Measurements from ENCODE around the gene DCAF8L1. TPM values are rescaled to one million over a fixed set of nuclear protein-coding genes. Genes with fewer than 3 reads are reported as not detected.

The DCAF8L1 gene
- total and polyA plus RNA-seq, 10 of the 15 experiments (the other 5 are each of a cell fraction or from before 2014, with no cell fraction given) = 0.11 TPM; not detected in 9

- TF ChIP-seq SKIL (IDR thresholded peaks at IDR 0.05; ENCODE audit: low read depth, poor library complexity, severe bottlenecking) (no peak), NR2C1 (IDR thresholded peaks at IDR 0.05) (no peak), HCFC1 (IDR thresholded peaks at IDR 0.05; ENCODE audit: low read length) (no peak), NR2F1 (conservative IDR thresholded peaks at IDR 0.05) (no peak), TARDBP (IDR thresholded peaks at IDR 0.05; ENCODE audit: borderline replicate concordance) (no peak), MLLT1 (IDR thresholded peaks at IDR 0.05) (no peak)
Observed at GRCh38 chrX:28016823-28017222, 35.6 kb upstream of the DCAF8L1 start (continued).

GRCh38 chrX:28015993-28016392 is 34.7 kb upstream of the DCAF8L1 start:
- intact Hi-C loops (cut with micrococcal nuclease; ENCODE audit: unreplicated experiment) (no loop called here), in situ Hi-C loops (cut with MboI) (no loop called here)
- H3K4me1 ChIP-seq (ENCODE audit: control insufficient read depth, insufficient read depth, low read length) = no peaks in the 10 kb centered on the region
- ChIA-PET SMC1A (ENCODE audit: uncharacterized antibody, unreplicated experiment) (interaction anchor here (1.4 to 1.9 kb wide), 2 partner anchors 10 to 11 kb away, joined by 5 to 6 read pairs; no protein-coding TSS in a partner anchor), CTCF (no interaction called here), RAD21 (ENCODE audit: unreplicated experiment) (no interaction called here), POLR2A (no interaction called here)
- FAIRE-seq (no peak), DNase-seq (ENCODE audit: low read depth, low spot score) (no peak), ATAC-seq (no peak)
- no peaks in the 10 kb centered on the region for H3K79me2 ChIP-seq (ENCODE audit: control insufficient read depth, insufficient read depth, low read length)
- no peaks in the 10 kb centered on the region for H4K20me1 ChIP-seq (ENCODE audit: control insufficient read depth, insufficient read depth)
- WGBS (ENCODE audit: insufficient coverage, insufficient replicate concordance, low lambda C conversion rate, missing lambda C conversion rate) = 34% methylated on average over 6 of the region's 6 CpGs
- no peaks in the 10 kb centered on the region for H3K27me3 ChIP-seq (replicated peaks in 1 of 2; ENCODE audit: control insufficient read depth in 2 of 2, insufficient read depth in 2 of 2, low read length in 1 of 2)
- TF ChIP-seq ELK1 (IDR thresholded peaks at IDR 0.05; ENCODE audit: low read depth, low read length) = no peak
- TF ChIP-seq, protein P1, sequence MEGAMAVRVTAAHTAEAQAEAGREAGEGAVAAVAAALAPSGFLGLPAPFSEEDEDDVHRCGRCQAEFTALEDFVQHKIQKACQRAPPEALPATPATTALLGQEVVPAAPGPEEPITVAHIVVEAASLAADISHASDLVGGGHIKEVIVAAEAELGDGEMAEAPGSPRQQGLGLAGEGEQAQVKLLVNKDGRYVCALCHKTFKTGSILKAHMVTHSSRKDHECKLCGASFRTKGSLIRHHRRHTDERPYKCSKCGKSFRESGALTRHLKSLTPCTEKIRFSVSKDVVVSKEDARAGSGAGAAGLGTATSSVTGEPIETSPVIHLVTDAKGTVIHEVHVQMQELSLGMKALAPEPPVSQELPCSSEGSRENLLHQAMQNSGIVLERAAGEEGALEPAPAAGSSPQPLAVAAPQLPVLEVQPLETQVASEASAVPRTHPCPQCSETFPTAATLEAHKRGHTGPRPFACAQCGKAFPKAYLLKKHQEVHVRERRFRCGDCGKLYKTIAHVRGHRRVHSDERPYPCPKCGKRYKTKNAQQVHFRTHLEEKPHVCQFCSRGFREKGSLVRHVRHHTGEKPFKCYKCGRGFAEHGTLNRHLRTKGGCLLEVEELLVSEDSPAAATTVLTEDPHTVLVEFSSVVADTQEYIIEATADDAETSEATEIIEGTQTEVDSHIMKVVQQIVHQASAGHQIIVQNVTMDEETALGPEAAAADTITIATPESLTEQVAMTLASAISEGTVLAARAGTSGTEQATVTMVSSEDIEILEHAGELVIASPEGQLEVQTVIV (IDR thresholded peaks at IDR 0.05; ENCODE audit: borderline replicate concordance, partially characterized antibody) = no peak
- BruUV-seq (replicated peaks) = no TSS peak
- no peak overlapping the region for H3K9ac ChIP-seq (ENCODE audit: control insufficient read depth, insufficient read depth, low read length)
- H2AFZ ChIP-seq (ENCODE audit: control insufficient read depth, low read depth, low read length) = no peak overlapping the region
- H3K36me3 ChIP-seq (ENCODE audit: control insufficient read depth in 2 of 2, insufficient read depth in 2 of 2, low read length in 1 of 2) = no peaks in the 10 kb centered on the region
- H3K9me3 ChIP-seq (replicated peaks; ENCODE audit: control insufficient read depth, insufficient read depth, low read length) = no peaks in the 10 kb centered on the region
- no peak overlapping the region for H3K4me2 ChIP-seq (ENCODE audit: control insufficient read depth, insufficient read depth)
- no peak overlapping the region for H3K4me3 ChIP-seq
- H3K27ac ChIP-seq (ENCODE audit: control insufficient read depth, insufficient read depth) = no peak overlapping the region

Measured in GM12878 (cell line).